ENCODE measurements around the gene CABP1. TPM values are rescaled to one million over a fixed set of nuclear protein-coding genes. Genes with fewer than 3 reads are reported as not detected.
A peak's percentile ranks its signal among the peaks of the same experiment; 100 is the strongest.
"Not testable (repeated sequence)": the region's sequence is repeated elsewhere in the genome, so short reads cannot be mapped to it uniquely, and the experiment has no call there.

CABP1 gene
- total RNA-seq, 1 donor from 2014 or later = 1.2 TPM

DNA sequence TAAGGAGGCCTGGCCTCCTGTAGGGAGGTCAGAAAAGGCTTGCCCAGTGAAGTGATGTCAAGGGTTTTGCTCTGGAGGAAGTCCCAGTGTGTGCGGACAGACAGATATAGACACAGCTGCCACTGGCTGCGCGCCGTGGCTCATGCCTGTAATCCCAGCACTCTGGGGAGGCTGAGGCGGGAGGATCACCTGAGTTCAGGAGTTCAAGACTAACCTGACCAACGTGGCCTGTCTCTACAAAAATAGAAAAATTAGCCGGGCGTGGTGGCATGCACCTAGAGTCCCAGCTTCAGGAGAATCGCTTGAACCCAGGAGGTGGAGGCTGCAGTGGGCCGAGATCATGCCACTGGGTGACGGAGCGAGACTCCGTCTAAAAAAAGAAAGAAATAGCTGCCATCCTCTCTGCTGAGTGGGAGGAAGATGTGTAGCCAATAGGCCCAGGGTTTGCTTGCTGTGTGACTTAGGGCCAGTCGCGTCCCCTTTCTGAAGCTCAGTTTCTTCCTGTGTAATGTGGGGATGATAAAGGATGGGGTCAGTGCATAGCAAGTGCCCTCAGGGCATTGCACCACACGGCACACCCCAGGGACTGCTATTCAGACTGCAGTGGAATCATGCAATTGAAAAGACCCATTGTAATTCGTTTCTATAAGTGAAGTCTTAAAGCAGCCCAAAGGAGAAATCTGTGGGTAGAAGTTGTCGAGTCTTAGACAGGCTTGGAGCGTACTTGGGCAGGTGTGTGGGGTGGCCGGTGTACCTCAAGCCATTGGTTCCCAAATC lies 27.9 kb downstream of the CABP1 start:
- no peaks in the 10 kb centered on the region for H3K36me3 Mint-ChIP-seq (ENCODE audit: low read depth)
- H3K9me3 Mint-ChIP-seq = no peaks in the 10 kb centered on the region
- no peaks in the 10 kb centered on the region for H3K27me3 Mint-ChIP-seq (ENCODE audit: low read depth)
- H3K27ac Mint-ChIP-seq (ENCODE audit: unreplicated experiment) = no peak overlapping the region
- DNase-seq (ENCODE audit: low read depth, low spot score) = peak; percentile 18
- H3K4me3 Mint-ChIP-seq = no peak overlapping the region
- peaks cover 25% of the 10 kb centered on the region for H3K4me1 Mint-ChIP-seq
- TF ChIP-seq, protein P1, sequence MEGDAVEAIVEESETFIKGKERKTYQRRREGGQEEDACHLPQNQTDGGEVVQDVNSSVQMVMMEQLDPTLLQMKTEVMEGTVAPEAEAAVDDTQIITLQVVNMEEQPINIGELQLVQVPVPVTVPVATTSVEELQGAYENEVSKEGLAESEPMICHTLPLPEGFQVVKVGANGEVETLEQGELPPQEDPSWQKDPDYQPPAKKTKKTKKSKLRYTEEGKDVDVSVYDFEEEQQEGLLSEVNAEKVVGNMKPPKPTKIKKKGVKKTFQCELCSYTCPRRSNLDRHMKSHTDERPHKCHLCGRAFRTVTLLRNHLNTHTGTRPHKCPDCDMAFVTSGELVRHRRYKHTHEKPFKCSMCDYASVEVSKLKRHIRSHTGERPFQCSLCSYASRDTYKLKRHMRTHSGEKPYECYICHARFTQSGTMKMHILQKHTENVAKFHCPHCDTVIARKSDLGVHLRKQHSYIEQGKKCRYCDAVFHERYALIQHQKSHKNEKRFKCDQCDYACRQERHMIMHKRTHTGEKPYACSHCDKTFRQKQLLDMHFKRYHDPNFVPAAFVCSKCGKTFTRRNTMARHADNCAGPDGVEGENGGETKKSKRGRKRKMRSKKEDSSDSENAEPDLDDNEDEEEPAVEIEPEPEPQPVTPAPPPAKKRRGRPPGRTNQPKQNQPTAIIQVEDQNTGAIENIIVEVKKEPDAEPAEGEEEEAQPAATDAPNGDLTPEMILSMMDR (conservative IDR thresholded peaks at IDR 0.05) = no peak

DNA sequence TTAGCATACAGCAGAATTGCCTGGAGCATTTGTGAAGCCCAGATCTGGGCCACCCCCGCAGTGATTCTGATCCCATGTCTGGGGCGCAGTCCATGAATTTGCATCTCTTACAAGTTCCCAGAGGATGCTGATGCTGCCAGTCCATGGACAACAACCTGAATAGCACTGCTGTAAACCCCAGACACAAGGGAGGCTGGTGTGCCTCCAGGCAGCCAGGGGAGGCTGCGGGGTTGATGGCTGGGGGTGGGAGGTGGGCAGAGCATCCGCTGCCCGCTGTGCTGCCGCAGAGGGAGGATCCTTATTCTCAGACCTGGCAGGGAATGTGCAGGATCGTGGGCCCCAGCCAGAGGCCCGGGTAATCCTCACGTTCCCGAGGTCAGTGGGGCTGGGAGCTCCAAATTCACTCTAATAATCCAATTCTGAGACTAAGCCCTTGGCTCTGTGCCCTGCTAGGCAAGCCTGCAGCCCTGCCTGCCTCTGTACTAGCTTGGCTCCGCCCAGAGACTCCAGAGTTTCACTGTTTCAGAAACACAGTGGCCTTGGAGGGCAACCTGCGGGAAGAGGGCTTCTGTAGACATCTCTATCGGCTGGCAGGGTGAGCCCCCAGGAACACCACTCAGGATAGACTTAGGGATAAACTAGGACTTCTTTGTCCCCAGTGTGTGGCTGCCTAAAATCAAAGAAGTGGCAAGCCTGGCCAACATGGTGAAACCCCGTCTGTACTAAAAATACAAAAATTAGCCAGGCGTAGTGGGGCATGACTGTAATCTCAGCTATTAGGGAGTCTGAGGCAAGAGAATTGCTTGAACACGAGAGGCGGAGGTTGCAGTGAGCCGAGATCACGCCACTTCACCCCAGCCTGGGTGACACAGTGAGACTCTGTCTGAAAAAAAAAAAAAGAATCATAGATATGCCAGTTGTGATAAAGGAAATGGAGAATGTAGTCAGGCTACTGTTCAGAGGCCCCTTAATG lies 28.7 kb downstream of the CABP1 start:
- peak; percentile 28 for DNase-seq (ENCODE audit: low read depth, low spot score)
- Mint-ChIP-seq H3K27ac (ENCODE audit: unreplicated experiment) (no peak overlapping the region), H3K9me3 (no peaks in the 10 kb centered on the region), H3K27me3 (ENCODE audit: low read depth) (no peaks in the 10 kb centered on the region), H3K4me3 (no peak overlapping the region), H3K4me1 (peaks cover 25% of the 10 kb centered on the region), H3K36me3 (ENCODE audit: low read depth) (no peaks in the 10 kb centered on the region)
- TF ChIP-seq, protein P1 (conservative IDR thresholded peaks at IDR 0.05) = no peak

DNA sequence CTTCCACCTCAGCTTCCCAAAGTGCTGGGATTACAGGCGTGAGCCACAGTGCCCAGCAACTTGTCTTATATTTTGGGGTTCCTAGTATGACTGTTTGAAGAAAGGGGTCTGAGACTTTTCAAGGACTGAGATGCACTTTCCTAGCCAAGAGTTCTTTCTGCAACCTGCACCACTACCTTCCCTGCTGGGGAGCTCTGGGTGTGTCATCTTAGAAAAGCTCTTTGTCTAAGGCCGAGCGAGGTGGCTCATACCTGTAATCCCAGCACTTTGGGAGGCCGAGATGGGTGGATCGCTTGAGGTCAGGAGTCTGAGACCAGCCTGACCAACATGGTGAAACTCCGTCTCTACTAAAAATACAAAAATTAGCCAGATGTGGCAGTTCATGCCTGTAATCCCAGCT lies 29.8 kb downstream of the CABP1 start:
- not testable (repeated sequence) for H3K27me3 Mint-ChIP-seq (ENCODE audit: low read depth); DNase-seq (ENCODE audit: low read depth, low spot score); H3K36me3 Mint-ChIP-seq (ENCODE audit: low read depth); H3K4me3 Mint-ChIP-seq; H3K9me3 Mint-ChIP-seq
- peak overlapping the region; percentile 50 for H3K27ac Mint-ChIP-seq (ENCODE audit: unreplicated experiment)
- peaks cover 25% of the 10 kb centered on the region for H3K4me1 Mint-ChIP-seq

DNA sequence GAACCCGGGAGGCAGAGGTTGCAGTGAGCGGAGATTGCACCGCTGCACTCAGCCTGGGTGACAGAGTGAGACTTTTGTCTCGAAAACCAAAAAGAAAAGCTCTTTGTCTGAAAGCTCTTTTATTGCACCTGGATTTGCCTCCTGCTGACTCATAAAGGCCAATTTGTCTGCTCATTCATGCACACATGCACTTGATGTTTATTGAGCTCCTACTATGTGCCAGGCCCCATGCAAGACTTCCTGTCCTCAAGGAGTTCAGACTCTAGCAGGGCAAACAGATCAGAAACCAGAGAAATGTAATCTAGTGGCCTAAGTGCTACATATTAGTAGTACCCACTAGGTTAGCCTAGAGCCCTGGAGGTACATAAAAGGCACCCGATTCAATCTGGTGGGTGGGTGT lies 30.2 kb downstream of the CABP1 start:
- TF ChIP-seq, protein P1 (conservative IDR thresholded peaks at IDR 0.05) = no peak
- DNase-seq (ENCODE audit: low read depth, low spot score) = no peak
- Mint-ChIP-seq H3K27me3 (ENCODE audit: low read depth) (no peaks in the 10 kb centered on the region), H3K4me1 (peaks cover 25% of the 10 kb centered on the region), H3K27ac (ENCODE audit: unreplicated experiment) (no peak overlapping the region), H3K4me3 (no peak overlapping the region), H3K36me3 (ENCODE audit: low read depth) (no peaks in the 10 kb centered on the region), H3K9me3 (no peaks in the 10 kb centered on the region)

DNA sequence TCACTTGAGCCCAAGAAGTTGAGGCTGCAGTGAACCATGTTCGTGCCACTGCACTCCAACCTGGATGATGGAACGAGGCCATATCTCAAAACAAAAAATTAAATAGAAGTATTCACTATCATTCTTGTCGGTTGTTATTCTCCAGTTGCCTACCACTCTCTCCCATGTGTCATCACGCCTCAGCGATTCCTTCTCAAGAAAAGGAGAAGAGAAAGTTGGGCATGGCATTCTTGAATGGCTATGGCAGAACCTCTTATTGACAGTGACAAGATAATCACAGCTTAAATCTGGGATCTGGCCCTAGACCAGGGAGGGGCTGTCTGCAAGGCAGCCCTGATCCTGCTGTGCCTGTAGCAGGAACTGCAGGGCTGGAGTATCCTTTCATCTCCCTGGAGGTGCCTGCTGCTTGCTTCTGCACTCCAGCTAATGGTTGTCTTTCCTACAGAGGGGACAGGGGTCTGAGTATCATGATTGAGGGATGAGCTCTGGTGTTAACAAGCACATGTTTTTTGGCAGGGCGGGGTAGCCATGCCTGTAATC lies 33.7 kb downstream of the CABP1 start:
- Mint-ChIP-seq H3K4me3 (no peak overlapping the region), H3K9me3 (no peaks in the 10 kb centered on the region), H3K27ac (ENCODE audit: unreplicated experiment) (no peak overlapping the region), H3K36me3 (ENCODE audit: low read depth) (no peaks in the 10 kb centered on the region), H3K4me1 (peaks cover 13% of the 10 kb centered on the region), H3K27me3 (ENCODE audit: low read depth) (no peaks in the 10 kb centered on the region)
- DNase-seq (ENCODE audit: low read depth, low spot score) = no peak
- TF ChIP-seq, protein P1 (conservative IDR thresholded peaks at IDR 0.05) = no peak
